GM21723 (cell line): ENCODE results near the gene KRT3.

Experiments used
- ATAC-seq: cut with Tn5 transposase; IDR thresholded peaks from one replicate; pipeline ENCODE4 v1.9.1; 2021; ENCODE audit warnings: mild to moderate bottlenecking, moderate library complexity; ENCODE audit not compliant: unreplicated experiment

KRT3 gene

GRCh38 chr12:52795694-52796428, at the start of gene KRT3:
Gene KRT3 (minus strand): TSS chr12:52796117. CDS start chr12:52796042, 75 bp downstream.
- ATAC-seq = no peak

GRCh38 chr12:52844386-52844785, 48.5 kb upstream of the KRT3 start:
- ATAC-seq = no peak

GRCh38 chr12:52839436-52840105, 43.7 kb upstream of the KRT3 start:
- ATAC-seq = no peak

- ATAC-seq = no peak
Observed at GRCh38 chr12:52838609-52839435, 42.9 kb upstream of the KRT3 start.

GRCh38 chr12:52837781-52838608, 42.1 kb upstream of the KRT3 start:
- ATAC-seq = no peak

GRCh38 chr12:52837413-52837741, 41.5 kb upstream of the KRT3 start:
- no peak for ATAC-seq

GRCh38 chr12:52836491-52837412, 40.8 kb upstream of the KRT3 start:
- ATAC-seq = no peak

- no peak for ATAC-seq
Observed at GRCh38 chr12:52836042-52836466, 40.1 kb upstream of the KRT3 start.

GRCh38 chr12:52835271-52836041, 39.5 kb upstream of the KRT3 start:
- no peak for ATAC-seq

- no peak for ATAC-seq
Observed at GRCh38 chr12:52834727-52835001, 38.7 kb upstream of the KRT3 start.

- ATAC-seq = no peak
Observed at GRCh38 chr12:52833922-52834726, 38.2 kb upstream of the KRT3 start, which contains the start of gene KRT79. Gene KRT79 (minus strand): TSS chr12:52834311. CDS start chr12:52834260, 51 bp downstream.

GRCh38 chr12:52832985-52833905, 37.3 kb upstream of the KRT3 start:
- no peak for ATAC-seq

- no peak for ATAC-seq
Observed at GRCh38 chr12:52832451-52832850, 36.5 kb upstream of the KRT3 start.

GRCh38 chr12:52831251-52831650, 35.3 kb upstream of the KRT3 start:
- ATAC-seq = no peak

GRCh38 chr12:52829986-52830770, 34.3 kb upstream of the KRT3 start:
- ATAC-seq = no peak

GRCh38 chr12:52828591-52829021, 32.7 kb upstream of the KRT3 start:
- ATAC-seq = no peak
